Measurements from ENCODE around the gene AGAP9.
"Not testable (repeated sequence)": the region's sequence is repeated elsewhere in the genome, so short reads cannot be mapped to it uniquely, and the experiment has no call there.

AGAP9 gene

DNA sequence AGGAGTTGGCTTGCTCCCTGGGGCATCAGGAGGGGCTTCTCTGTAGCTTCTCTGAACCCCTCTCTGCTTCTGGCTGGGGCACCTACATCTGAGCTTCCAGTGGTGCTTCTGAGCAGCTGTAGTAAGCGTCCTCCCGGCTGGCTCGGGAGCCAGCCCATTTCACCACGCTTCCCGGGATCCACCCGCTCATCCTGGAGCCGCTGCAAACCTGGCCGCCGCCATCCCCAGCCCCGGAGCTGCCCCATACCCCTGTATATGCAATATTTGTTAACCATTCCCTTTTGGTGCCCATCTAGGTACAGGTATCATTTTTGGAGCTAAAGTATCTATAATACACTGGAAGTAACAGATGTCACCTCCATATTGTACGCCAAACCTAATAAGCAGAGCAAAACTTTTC, 38.7 kb downstream of the AGAP9 start:
- not testable (repeated sequence) for DNase-seq

DNA sequence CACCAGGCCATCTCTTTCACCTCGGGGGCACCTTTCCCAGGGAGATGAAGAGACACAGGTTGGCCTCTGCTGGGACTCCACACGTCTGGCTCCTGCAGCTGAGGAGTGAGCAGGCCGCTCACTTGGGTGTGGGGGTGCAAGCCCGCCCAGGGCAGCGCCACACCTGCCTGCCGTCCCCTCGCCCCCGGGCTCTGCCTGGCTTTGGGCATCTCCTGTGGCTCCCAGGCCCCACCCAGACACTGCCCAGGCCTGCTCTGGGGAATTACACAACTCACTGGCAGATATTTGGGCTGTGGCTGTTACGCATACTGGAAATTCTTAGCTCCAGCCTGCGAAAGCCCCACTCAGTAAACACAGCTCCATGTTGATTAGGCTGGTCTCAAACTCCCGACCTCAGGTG, 39.5 kb downstream of the AGAP9 start, which contains the start of gene ANXA8:
Gene ANXA8 (minus strand): TSS at position 193 of the 400 bp plus-strand sequence. CDS start 182 bp downstream, at position 11.
- not testable (repeated sequence) for DNase-seq

DNA sequence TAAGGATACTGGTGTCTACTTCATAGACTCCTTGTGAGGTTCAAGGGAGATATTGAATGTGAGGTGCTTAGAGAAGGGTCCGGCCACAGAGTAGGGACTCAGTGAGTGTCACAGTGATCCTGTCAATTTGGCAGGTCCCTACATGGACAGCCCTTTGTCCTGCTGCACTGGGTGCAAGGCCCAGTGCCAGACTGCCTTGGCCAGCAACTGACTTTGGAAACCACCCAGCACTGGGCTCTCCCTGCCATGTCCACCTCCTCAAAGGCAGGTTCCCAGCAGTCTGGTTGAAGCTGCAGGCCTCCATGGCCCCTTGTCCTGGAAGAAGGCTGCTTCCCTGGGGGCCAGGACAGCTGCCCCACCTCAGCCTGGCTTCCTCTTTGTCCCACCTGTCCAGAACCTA, 41.1 kb downstream of the AGAP9 start:
- DNase-seq = not testable (repeated sequence)

DNA sequence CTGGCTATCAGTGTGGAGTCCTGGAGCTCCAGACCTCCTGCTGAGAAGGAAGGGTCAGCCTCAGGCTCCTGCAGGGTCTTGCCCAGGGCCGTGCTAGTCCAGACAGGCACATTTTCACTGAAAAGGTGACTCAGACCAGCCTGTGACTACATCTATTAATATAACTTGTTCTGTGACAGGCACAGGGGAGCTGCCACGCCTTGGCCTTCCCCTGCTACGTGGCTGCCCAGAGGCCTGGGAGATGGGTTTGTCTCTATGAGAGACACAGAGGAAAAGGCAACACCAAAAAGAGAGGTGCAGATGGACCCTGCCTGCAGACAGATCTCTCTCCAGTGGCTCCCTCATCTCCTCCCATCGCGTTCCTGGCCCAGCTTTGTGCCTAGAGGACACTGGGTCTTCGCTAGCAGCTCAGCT, 41.7 kb downstream of the AGAP9 start:
- DNase-seq = not testable (repeated sequence)

DNA sequence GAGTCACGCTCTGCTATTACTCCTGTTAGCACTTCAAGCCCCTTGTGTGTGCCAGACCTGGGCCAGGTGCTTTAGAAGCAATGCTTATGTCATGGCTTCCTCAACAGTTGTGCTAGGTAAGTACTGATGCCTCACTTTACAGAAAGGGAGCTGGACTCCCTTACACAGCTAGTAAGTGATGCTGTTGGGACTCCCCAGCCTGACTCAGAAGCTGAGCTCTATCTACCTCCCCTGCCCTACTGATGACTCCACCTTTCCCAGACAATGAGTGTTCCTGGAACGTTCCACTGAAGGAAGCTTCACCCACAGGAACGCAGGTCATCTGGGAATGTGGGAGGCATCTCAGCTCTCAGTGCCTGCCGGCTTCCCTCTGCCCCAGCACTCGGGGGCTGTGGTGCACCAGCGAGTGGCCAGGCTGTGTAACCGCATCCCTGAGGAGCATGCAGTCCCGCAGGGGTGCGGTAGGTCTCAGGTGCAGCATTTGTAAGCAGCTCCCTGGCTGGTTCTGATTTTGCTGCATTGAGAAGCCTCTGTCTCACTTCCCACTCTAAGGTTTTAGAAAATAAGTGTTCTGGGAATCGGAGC, 42.2 kb downstream of the AGAP9 start:
- DNase-seq = not testable (repeated sequence)

DNA sequence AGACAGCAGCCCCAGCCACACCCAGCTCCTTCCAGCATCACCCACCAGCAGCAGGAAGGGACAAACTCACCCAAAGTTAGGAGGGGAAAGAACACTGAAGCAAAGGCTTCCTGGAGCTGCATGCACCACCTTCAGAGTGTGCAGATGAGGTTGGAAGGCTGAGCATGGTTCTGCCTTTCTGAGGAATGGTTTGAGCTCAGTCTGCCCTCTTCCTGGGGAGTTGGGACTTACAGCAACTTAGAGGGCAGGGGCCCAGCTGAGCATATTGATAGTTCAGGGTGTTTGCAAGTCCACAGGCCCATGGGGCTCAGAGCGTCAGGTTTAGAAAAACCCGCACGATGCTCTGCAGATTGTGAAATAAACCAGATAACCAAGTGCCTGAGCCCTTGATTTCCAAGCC, 43.3 kb downstream of the AGAP9 start:
- DNase-seq = not testable (repeated sequence)

DNA sequence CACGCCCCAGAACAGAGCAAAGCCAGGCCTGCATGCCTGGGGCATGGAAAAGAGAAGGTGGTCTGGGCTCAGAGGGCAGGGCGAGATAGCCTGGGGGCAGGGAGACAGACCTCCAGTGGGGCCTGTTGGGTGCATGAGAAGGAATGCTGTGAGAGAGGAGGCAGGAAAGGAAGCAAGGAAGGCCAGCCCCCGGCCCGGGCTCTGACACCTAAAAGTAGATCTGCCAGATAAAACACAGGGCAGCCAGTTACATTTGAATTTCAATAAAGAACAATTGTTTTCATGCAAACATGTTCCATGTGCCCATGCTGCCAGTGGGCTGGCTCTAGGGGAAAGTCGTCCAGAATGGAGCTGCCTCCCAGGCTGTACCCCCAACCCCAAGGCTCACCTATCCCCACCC, 45.3 kb downstream of the AGAP9 start:
- DNase-seq = not testable (repeated sequence)

DNA sequence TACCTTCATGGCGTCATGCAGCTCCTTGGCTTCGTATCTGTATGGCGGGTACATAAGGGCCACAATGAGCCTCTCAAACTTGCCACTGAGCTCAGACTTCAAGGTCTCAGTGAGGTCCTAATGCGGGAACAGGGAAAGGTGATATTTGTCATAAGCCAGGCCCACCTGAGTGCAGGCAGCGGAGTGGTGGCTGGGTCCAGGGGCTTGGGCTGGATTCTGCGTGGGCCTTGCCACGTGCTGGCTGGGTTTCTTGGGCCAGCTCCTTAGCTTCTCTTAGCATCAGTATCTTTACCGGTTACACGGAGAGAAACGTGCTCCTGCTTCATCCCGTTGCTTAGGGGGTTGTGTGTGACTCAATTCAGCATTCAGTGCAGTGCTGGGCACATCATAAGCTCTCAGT, 46.4 kb downstream of the AGAP9 start:
- DNase-seq = not testable (repeated sequence)

DNA sequence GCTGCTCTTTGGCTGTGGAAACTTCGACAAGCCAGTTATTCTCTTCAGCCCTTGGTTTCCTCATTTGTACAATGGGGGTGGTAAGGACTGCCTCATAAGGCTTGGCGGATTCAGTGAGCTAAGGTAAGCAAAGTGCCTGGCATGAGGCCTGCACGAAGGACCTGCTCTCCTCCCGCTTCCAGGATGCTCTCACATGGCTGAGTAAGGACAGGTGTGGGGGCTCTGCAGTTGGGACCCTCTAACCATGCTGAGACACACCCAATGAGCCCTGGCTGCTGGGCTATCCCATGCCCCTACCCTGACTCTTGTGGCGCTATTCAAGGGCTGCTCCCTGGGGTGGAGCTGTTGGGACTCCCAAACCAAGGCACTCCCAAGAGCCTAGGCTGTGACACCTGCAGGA, 48.3 kb downstream of the AGAP9 start:
- not testable (repeated sequence) for DNase-seq

DNA sequence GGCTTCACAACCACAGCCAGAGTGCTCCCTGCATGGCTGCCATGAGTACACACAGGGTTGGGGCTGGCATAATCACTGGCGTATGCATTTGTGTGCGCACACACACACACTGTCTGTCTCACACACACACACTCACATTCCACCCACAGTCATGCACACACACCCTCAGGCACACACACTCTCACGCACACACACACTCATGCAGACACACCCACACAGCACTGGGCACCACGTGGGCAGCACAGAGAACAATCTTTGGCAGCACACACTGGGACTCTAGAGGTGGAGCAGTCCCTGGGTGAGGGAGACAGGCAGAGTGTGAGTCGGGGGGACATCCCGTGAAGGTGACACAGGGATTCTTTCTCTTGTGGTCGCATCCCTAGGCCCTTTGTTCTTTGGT, 49.9 kb downstream of the AGAP9 start:
- DNase-seq = not testable (repeated sequence)

DNA sequence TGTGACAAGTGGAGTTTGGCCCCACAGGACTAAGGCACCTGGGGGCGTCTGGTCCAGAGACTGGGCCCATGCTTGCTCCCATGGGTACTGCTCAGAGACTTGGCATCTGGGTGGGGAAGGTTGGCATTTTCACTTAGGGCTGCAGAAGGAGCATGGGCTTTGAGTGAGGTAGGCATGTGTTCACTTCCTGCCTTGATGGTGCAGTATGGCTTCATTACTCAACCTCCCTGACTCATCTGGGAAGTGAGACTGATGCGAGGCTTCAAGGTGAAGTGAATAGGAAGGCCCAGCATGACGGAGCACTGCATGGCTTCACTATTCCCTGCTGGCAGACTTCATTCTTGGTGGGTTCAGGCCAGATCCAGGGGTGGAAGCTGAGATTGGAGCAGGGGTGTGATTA, 50.8 kb downstream of the AGAP9 start:
- DNase-seq = not testable (repeated sequence)

DNA sequence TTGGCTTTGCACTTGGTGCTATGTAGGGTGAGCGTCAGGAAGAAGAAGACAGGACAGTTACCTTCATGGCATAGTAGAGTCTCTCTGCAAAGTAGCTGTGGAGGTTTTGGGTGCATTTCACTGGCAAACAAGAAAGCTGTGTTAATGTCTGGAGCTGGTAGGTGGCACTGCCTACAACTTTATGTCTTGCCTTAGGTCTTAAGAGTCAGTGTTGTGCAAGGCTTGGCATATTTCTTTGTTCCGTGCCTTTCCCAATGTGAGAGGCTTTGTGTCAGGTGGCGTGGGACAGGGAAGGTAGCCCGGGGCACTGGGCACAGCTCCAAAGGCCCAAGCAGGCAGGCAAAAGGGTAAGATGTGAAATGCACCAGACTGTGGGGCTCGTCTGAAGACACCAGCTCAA, 51.4 kb downstream of the AGAP9 start:
- not testable (repeated sequence) for DNase-seq

DNA sequence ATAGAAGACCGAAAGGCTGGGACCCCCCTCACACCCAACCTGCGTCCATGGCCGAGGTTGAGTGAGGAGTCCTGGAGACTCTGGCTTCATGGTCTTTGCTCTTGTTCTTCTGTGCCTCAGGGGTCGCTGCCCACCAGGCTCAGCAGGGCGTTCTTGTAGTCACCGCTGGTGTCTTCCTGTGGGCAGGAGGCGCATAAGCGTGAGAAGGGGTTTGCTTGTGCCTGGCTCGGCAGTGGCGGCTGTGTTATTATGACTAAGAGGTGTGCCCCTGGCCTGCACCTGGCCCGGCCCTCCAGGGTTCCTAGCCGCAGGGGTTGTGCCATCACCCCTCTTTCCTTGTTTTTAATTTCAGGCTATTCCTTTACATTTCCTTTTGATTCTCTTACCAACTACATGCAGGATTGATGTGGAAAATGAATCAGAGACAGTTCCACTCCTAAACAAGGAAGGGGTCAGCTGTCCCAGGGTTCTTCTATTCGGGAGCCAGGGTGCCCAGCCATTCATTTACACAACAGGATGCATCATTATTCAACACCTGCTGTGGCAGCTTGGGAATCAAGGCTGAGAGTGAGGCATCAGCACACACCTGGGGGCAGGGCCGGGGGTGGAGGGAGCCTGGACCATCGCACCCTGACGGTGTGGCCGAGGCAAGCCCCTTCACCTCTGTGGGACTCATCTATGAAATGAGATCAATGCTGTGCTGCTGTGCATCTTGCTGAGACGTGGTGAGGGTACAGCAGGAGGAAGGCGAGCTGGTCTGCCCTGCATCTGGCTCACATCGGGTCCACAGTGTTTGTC, 54.5 kb downstream of the AGAP9 start:
- DNase-seq = not testable (repeated sequence)

DNA sequence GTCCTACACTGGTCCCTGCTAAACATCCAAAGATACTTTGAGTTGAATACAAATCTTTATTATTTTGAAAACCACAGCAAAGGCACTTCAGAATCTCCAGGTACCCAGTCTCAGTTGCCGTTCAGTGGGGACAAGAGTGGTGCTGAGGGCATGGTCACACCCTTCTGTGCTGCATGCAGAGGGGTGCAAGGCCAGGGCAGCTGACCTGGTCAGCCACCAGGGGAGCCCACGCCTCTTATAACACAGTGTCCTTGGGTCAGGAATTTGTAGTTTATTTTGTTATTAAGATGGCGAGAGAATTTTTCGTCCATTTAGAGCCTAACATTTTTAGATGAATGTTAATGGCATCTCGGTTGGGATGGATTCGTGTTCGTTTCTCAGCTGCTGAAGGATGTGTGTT, 55.5 kb downstream of the AGAP9 start:
- DNase-seq = not testable (repeated sequence)

DNA sequence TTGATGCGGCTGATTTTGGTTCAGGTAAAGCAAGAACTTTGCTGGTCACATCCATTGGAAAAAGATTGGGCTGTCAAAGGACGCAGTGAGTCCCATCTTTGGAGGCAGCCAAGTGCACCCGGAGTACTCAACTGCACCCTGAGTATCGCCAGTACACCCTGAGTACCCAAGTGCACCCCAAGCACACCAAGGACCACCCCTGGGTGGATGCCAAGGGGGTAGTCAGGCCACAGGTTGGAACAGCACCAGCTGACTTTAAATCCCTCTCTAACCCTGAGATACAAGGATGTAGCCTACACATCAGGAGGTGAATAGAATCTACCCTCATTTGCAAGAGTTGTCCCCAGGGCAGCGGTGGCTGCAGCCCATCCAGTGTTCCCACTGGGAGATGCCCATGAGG, 56.0 kb downstream of the AGAP9 start:
- not testable (repeated sequence) for DNase-seq

DNA sequence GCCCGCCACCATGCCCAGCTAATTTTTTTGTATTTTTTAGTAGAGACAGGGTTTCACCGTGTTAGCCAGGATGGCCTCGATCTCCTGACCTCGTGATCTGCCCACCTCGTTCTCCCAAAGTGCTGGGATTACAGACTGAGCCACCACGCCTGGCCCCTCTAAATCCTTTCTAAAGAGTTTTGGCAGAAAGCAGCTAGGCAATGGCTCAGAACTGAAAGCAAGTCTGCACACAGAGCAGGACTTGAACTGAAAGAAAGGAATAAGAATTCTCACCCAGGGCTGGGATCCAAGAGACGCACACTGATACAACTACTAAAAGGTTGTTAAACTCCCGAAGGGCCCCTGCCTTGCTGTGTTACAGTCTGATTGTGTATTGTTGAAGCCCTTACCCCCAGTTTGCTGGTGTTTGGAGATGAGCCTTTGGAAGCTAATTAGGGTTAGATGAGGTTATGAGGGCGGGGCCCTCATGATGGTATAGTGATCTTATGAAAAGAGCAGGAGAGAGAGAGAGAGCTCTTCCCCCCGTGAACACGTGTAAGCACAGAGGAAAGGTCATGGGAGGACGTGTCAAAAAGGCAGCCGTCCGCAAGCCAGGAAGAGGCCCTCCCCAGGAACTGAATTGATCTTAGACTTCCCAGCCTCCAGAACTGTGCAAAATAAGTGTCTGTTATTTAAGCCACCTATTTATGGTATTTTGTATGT, 58.1 kb downstream of the AGAP9 start:
- DNase-seq = not testable (repeated sequence)

DNA sequence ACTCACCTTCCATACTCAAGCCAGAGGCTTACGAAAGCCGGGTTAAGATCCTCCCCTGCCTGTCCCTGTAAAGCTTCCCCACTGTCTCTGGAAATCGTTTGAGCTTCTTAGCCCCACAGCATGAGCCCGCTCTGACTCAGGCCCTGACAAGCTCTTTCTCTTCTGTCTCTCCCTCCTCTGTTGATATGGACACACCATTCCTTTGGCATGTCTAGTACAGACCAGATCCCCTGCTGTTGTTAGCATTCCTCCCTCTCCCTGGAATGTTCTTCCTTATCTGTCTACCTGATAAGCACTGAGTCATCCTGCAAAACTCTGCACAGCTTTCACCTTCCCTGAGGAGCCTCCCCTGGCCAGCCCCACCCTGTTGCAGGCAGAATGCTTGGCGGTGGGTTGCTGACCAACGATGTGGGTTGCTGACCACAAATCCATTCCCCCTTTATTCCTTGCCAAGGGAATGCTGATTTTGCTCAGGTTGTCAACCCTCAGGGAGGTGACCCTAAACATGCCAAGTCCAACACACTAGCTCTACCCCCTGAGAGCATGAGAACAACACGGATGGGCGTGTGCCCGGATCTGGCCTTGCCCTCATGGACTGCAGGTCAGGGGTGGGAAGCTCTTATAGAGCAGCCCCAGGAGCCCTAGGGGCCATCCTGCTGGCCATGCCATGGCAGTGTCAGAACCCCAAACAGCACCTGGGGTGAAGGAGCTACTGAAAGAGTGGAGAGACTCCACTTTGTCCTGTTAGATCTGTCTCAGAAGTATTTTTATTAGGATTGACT, 60.7 kb downstream of the AGAP9 start:
- not testable (repeated sequence) for DNase-seq

DNA sequence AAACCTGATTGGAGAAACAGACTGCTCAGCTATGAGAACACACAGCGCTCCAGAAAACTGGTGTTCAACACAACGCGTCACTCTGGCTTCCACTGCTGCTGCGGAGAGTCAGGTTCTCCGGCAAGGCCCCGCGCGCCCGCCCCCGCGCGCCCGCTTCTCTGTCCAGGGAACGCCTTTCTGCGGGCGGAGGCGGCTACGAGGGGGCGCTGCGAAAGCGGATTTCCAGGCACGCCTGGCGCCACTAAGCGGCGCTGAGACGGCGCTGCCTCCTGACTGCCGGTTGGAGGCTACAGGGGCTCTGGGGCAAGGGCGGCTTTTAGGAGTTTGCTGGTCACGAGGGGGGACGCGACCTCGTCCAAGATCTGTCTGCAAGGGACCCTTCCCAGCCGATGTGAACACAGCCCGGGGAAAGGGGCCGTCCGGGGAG, 62.2 kb downstream of the AGAP9 start:
- DNase-seq = not testable (repeated sequence)

DNA sequence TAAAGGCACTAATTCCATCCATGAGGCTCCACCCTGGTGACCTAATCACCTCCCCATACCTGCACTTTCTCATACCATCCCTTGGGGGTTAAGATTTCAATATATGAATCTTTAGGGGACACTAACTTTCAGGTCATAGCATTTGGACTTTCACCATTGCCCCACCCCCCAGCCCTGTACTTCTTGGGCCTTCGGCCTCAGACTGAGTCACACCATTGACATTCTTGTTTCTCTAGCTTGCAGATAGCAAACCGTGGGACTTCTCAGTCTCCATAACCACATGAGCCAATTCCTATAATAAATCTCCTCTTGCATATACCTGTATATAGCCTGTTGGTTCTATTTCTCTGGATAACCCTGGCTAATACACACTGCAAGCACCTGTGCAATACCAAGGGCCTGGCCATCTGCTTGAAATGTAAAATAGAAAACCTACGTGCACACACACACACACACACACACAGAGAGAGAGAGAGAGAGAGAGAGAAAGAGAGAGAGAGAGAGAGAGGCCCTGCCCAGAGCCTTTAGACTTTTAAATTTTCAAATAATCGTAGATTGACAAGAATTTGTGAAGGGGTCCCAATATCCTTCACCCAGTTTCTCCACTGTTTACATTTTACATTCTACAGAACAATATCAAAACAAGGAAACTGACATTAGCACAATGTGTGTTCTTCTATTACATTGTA, 64.8 kb downstream of the AGAP9 start:
- no peak for DNase-seq

DNA sequence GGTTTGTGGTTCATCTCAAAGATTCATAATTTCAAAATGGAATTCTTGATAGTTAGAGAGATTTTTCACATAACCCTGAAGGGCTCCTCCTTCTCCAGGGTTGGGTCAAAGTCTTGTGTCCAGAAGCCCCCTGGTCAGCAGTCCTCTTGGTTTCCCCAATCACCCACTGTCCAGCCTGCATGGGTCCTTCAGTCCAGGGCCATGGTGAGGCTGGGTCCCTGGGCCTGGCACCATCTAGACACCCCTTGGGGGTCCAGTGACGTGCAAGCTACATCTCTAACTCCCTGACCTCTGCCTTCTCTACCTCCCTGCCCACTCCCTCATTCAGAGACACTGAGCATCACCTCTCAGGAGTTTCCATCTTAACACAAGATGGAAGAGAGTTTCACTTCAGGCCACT, 65.6 kb downstream of the AGAP9 start:
- no peak for DNase-seq

DNA sequence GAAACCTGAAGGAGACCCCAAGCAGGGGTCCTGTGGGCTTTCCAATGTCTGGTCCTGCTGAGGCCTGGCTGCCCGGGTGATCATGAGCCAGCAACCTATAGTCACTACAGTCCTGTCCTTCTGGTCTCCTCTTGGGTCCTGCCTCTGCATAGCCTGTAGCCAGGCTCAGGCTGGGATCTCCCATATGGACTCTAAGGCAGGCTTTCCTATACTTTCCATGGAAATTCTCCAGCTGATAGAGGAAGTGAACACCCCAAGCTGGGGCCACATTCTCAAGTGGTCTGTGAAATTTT, 66.0 kb downstream of the AGAP9 start:
- DNase-seq = no peak

DNA sequence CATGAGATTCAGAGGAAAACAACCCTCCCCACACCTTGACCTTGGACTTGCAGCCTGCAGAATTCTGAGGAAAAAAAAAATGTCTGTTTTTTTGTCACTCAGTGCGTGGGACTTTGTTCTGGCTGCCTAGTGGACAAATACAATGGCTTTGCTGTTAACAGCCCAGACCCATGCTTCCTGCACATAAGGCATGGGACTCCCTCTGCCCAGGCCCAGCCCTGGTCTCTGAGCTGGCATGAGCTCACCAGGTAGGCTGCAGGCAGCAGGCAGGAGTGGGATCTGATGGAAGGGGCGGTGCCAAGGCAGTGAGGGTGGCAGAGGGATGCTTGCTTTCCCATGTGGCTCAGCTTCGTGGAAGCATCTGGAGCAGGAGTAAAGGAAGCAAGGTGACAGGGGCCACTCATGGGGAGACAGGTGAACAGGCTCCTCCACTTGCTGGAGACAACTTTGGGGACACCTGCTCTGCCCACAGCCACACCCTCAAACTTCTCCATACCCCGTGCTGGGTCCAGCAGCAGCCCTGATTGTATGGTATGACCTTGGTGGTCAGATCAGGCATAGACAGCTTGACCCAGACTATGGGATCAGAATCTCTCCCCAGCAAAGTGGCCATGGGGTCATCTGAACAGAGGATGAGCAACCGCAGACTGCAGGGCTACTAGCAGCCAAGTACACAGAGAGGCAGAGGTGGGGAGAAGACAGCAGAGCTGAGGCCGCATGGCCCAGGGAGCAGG, 66.5 kb downstream of the AGAP9 start:
- no peak for DNase-seq

Data from activated CD4-positive, alpha-beta T cell treated with anti-CD3 and anti-CD28 coated beads, Interleukin-2, amount 50 U/mL, for 4 hours (primary cell).